WTC11 (cell line): ENCODE results near the gene AP4M1. TPM values are rescaled to one million over a fixed set of nuclear protein-coding genes. Genes with fewer than 3 reads are reported as not detected.

Experiments
- ATAC-seq: fragments of 200-7000 bp; cut with Tn5 transposase; 2 replicates; pipeline ENCODE4 v1.10.0; 2021; ENCODE audit warnings: mild to moderate bottlenecking, moderate library complexity
- CTCF ChIA-PET: fragments of 300-600 bp; sonication (Branson Sonifier 250); formaldehyde crosslinking; loops from one replicate; lab custom pipeline; 2021; ENCODE audit warnings: antibody characterized with exemption; lab: Charles Lee
- POLR2A ChIA-PET: fragments of 350-600 bp; sonication (Branson Sonifier 250); formaldehyde crosslinking; loops from one replicate; lab custom pipeline; 2021; ENCODE audit warnings: antibody characterized with exemption; lab: Charles Lee
- DNase-seq: peaks from one replicate; pipeline ENCODE4 v3.0.0; 2021; ENCODE audit warnings: low spot score
- H3K27ac Mint-ChIP-seq: 2 replicates; pipeline ENCODE4 v1.8.0; 2021; ENCODE audit warnings: mixed read lengths
- H3K27me3 Mint-ChIP-seq: 2 replicates; pipeline ENCODE4 v1.8.0; 2021; ENCODE audit warnings: low read depth, mild to moderate bottlenecking, moderate library complexity, mixed read lengths
- H3K36me3 Mint-ChIP-seq: 2 replicates; pipeline ENCODE4 v1.8.0; 2021; ENCODE audit warnings: mixed read lengths
- H3K4me1 Mint-ChIP-seq: 2 replicates; pipeline ENCODE4 v1.8.0; 2022; ENCODE audit warnings: mixed read lengths
- H3K4me3 Mint-ChIP-seq: 2 replicates; pipeline ENCODE4 v1.8.0; 2021; ENCODE audit warnings: mild to moderate bottlenecking, moderate library complexity, mixed read lengths
- H3K9me3 Mint-ChIP-seq: 2 replicates; pipeline ENCODE4 v1.8.0; 2021; ENCODE audit warnings: mixed read lengths
- ATF2 ChIP-seq: sonication (generic); formaldehyde crosslinking; IDR thresholded peaks from 2 replicates; pipeline ENCODE4 v1.8.1; 2022; ENCODE audit warnings: low read depth, missing genetic modification reagents, borderline replicate concordance
- ATF3 ChIP-seq: sonication (generic); formaldehyde crosslinking; conservative IDR thresholded peaks from 2 replicates; pipeline ENCODE4 v1.8.1; 2022; ENCODE audit warnings: mild to moderate bottlenecking, missing genetic modification reagents
- CDX4 ChIP-seq: fragments of 250-450 bp; sonication (Bioruptor Pico); IDR thresholded peaks from 2 replicates; pipeline ENCODE4 v1.9.0; 2021; ENCODE audit warnings: moderate library complexity, mild to moderate bottlenecking, inconsistent platforms, borderline replicate concordance
- CREM ChIP-seq: sonication (generic); formaldehyde crosslinking; IDR thresholded peaks from 2 replicates; pipeline ENCODE4 v1.8.1; 2022; ENCODE audit warnings: mild to moderate bottlenecking, missing genetic modification reagents, moderate library complexity
- ERG ChIP-seq: fragments of 250-450 bp; sonication (Bioruptor Pico); IDR thresholded peaks from 2 replicates; pipeline ENCODE4 v1.8.0; 2021; ENCODE audit warnings: mild to moderate bottlenecking
- MAX ChIP-seq: sonication (generic); formaldehyde crosslinking; IDR thresholded peaks from 2 replicates; pipeline ENCODE4 v1.8.0; 2022; ENCODE audit warnings: mild to moderate bottlenecking, missing genetic modification reagents
- NFATC4 ChIP-seq: fragments of 250-450 bp; sonication (Bioruptor Pico); IDR thresholded peaks from 2 replicates; pipeline ENCODE4 v1.9.0; 2021; ENCODE audit warnings: mild to moderate bottlenecking
- NR1H2 ChIP-seq: sonication (generic); formaldehyde crosslinking; IDR thresholded peaks from 2 replicates; pipeline ENCODE4 v1.9.0; 2021; ENCODE audit warnings: mild to moderate bottlenecking, moderate library complexity, missing genetic modification reagents
- PRDM15 ChIP-seq: sonication (generic); formaldehyde crosslinking; IDR thresholded peaks from 2 replicates; pipeline ENCODE4 v1.8.0; 2022; ENCODE audit warnings: missing genetic modification reagents
- RORB ChIP-seq: fragments of 250-450 bp; sonication (Bioruptor Pico); IDR thresholded peaks from 2 replicates; pipeline ENCODE4 v1.9.0; 2021; ENCODE audit warnings: mild to moderate bottlenecking
- ZNF263 ChIP-seq: sonication (generic); formaldehyde crosslinking; IDR thresholded peaks from 2 replicates; pipeline ENCODE4 v1.8.1; 2022; ENCODE audit warnings: low read depth, mild to moderate bottlenecking, moderate library complexity, missing genetic modification reagents
- ZNF396 ChIP-seq: fragments of 250-450 bp; sonication (Bioruptor Pico); IDR thresholded peaks from 2 replicates; pipeline ENCODE4 v1.8.0; 2021; ENCODE audit warnings: mild to moderate bottlenecking, moderate library complexity, borderline replicate concordance
- total RNA-seq: library from RNA; stranded (reverse); gene quantifications from 3 replicates; pipeline ENCODE4 v1.2.3, GENCODE V29; 2021

Gene AP4M1
- total RNA-seq, 1 experiment from 2014 or later: 18.0 TPM

GRCh38 chr7:100089458-100090196 lies 11.8 kb upstream of the AP4M1 start (continued):
- TF ChIP-seq PRDM15 (CRISPR knock-in tag) (no peak), ATF3 (CRISPR knock-in tag) (no peak), ERG (CRISPR knock-in tag) (no peak), CDX4 (no peak), ATF2 (no peak), ZNF396 (CRISPR knock-in tag) (no peak), CREM (CRISPR knock-in tag) (no peak), RORB (CRISPR knock-in tag) (no peak), ZNF263 (CRISPR knock-in tag) (no peak), MAX (no peak)

- Mint-ChIP-seq H3K36me3 (peaks cover 56% of the 10 kb centered on the region), H3K9me3 (no peaks in the 10 kb centered on the region), H3K4me3 (peak overlapping the region; percentile 93; the same call in 1 of the 2 replicates), H3K4me1 (peaks cover 11% of the 10 kb centered on the region), H3K27me3 (no peaks in the 10 kb centered on the region), H3K27ac (peak overlapping the region; percentile 82)
- POLR2A ChIA-PET: interaction anchor here (0.5 to 6.2 kb wide), 4 partner anchors 8 to 44 kb away, joined by 3 to 41 read pairs (median 3); partner anchors contain the start of genes AP4M1 and MCM7
- CTCF ChIA-PET: interaction anchor here (0.9 to 1.8 kb wide), 4 partner anchors 8 to 178 kb away, joined by 3 to 7 read pairs (median 4); partner anchors contain the start of genes AP4M1 and MCM7
- peak; percentile 3; the same call in 1 of the 2 replicates for TF ChIP-seq NFATC4
- no peak for TF ChIP-seq NR1H2 (CRISPR knock-in tag)
- peak; percentile 7 for ATAC-seq
- no peak for DNase-seq
Measured at GRCh38 chr7:100090527-100091410, 10.7 kb upstream of the AP4M1 start.
